A172 (cell line): ENCODE data around the gene PIAS2. TPM values are rescaled to one million over a fixed set of nuclear protein-coding genes. Genes with fewer than 3 reads are reported as not detected.

Experiments
- DNase-seq: peaks from one replicate; pipeline ENCODE4 v3.0.0-alpha.2; 2015; ENCODE audit warnings: low spot score
- total RNA-seq: library from RNA; depleted of rRNA; stranded (reverse); fragments of >200 nt; shearing (Covaris generic); gene quantifications from 2 replicates; pipeline ENCODE4 v1.2.3, GENCODE V29; 2014; rRNA removed

The PIAS2 gene
- total RNA-seq, 1 experiment from 2014 or later = 17.5 TPM

DNA sequence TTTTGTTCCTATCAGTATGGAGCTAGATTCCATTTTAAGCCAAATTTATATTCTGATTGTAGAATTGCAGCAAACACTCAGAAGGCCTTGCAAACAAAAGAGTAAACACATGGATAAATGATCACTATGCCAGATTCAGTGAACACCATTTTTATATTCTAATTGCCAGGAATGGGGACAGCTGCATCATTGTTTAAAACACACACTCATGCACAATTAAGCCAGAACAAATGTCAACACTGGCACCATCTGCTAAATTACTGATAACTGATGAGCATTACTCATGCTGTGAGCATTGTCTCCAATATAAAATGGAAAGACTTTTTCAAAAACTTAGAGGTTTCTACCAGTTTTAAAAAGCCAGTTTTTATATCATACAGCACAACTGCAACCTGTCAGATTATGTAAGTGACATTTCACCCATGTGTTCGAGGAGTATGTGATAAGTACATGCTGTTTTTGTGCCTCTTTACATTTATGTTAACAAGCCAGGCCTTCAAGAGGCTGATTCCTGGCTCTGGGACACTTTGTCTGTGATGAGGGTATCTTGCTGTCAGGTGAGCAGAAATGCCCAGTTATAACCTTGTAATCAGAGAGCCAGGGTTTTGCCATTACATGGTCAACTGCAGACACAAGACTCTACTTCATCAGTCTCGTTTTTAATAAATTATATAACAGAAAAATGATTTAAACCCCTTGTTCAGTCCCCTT lies 156.1 kb downstream of the PIAS2 start:
- DNase-seq = no peak

DNA sequence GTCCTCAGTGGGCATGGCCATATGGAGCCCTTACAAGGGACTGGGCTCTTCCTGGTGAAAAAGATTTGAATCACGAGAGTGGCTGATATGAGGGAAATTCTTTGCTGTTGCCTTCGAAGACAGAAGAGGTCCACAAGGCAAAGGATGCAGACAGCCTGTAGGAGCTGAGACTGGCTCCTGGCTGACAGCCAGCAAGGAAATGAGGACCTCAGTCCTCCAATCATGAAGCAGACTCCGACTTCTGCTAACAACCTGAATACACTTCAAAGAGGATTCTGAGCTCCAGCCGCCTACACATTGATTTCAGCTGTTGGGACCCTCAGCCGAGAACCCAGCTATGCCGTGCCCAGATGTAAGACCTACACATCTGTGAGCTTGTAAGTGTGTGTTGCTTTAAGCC lies 157.4 kb downstream of the PIAS2 start:
- DNase-seq = no peak

DNA sequence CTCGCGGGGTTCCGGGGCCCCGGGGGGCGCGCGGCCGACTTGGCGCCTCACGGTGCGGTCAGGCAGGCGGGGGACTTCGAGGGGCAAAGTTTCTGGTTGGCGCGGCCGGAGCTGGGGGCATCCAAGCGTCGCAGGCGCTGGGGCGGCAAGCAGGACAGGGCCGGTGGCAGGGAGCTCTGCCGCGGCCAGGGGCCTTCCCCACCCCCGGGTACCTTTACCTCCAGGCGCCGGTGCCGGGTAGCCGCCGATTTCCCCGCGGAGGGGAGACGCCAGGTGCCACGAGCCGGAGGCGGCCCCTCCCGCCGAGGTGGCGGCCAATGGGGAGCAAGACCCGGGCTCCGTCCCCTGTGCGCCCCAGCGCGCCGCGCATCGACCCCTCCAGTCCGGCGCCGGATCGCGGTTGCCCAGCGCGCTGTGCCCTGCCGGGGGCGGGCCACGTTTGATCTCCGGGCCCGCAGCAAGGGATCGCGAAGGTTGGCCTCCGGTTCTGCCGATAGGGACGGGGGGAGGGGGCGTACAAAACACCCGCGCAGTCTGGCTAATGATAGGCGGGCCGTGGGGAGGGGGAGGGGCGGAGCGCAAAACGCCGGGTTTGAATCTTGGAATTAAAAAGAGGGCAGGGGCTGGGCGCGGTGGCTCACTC lies 160.6 kb downstream of the PIAS2 start, which contains the start of gene ST8SIA5:
Gene ST8SIA5 (minus strand): TSS at position 495 of the 643 bp plus-strand sequence. CDS start 545 bp downstream, outside the sequence.
- no peak for DNase-seq

DNA sequence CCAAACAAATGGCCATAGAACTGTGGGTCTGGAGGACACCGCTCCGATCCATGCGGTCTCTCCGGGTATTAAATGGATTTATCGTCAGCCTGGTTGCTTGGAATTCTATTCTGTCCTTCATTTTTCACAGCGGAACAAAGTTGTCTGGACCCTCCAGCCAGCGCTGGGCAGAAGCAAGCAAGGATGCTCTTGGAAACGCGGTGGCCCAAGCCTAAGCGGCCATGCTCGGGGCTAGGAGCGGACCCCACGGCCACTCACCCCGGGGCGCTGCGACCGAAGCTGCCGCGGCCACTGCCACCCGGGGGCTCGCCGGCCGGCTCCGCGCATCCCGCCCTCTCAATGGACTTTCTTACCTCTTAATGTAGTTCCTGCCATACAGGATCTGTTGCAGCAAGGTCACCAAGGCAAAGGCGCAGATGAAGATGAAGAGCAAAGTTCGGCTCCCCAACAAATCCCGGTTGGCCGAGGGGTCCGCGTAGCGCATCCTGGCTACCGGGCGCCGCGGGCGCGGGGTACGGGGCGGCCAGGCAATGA lies 161.2 kb downstream of the PIAS2 start:
- no peak for DNase-seq

DNA sequence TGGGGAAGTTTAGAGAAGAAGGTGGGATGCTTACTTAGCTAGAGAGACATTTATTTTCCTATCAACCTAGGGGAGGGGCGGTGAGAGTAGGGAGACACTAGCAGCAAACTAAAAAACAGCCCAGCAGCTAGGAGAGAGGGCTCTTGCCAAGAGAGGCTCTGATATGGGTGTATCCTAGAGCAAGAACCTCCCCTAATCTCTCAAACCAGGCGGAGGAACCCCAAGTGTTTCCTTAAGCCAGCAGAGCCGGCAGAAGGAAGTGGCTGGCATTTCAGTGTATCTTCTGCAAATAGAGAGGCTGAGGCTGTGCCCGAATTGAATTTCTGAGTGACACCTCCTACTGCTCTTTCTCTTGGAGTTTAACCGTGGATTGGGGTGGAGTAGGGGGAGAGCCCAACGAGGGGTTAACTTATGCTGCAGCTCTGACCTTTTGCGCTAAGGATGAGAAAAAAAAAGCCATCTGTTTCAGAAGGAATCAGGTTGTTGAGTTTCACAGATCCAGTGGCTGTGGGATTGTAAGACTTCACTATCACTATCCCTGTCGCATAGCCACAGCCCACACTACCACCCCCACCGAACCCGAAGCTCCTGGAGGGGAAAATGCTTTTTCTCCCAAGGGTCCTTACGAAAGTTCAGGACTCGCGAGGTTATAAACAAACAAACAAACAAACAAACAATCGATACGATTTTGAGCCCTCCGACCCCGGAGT lies 161.8 kb downstream of the PIAS2 start:
- DNase-seq = no peak

DNA sequence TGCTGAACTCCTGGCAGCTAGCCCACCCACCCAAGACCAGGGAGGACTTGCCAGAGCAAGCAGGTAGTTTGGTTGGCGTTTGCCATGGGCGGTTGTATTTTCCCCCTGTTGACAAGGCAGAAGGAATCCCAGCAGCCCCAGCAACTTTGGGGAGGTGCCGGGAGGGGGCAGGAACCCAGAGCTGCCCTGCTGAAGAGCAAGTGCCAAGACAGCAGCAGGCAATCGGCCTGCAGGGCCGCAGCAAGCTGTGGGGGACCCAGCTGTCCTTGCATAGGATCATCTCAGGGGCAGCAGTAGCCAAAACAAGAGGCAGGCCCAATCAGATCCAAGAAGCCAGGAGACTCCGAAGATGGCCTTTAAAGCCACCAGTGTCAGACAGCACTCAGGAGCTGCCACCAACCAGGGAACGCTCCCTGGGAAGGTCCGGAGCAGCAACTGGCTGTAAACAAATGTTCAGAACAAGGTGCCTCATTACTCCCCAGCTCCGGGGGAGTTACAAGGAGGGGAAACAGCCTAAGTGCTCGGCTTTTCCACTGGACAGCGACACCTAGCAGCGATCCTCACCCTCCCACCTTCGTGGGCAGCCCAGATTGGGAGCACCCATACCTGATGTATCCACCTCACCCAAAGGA lies 162.5 kb downstream of the PIAS2 start:
- no peak for DNase-seq

DNA sequence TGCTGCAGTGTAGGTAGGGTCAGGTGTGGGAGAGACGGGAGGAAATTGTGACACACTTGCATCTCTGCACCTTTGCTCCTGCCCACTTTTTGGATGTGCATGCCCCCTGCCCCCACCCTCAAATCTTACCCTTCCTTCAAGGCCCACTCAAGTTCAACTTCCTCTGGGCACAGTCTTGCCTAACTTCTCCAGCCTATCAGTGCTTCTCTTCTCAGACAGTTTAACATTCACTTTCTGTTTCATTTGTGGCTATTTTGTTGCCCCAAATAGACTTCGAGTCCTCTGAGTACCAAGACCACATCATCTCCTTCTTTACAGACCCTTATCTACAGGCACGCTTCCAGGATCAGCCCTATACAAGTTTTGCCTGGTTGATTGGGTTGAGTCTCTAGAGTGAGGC lies 163.1 kb downstream of the PIAS2 start:
- no peak for DNase-seq

Other genes with a start within 250 kb of the PIAS2 start
- not detected in 2 replicates for gene ST8SIA5, start 160.5 kb downstream of the PIAS2 start, total RNA-seq
- gene KATNAL2, start 95 bp upstream of the PIAS2 start, total RNA-seq = 3.7 and 5.1 TPM in 2 replicates
- not detected in 2 replicates for gene ELOA2, start 118.1 kb upstream of the PIAS2 start, total RNA-seq
- 18.2 and 22.3 TPM in 2 replicates for gene HDHD2, start 233.0 kb upstream of the PIAS2 start, total RNA-seq